ENCODE data around the gene CAMK1D. TPM values are rescaled to one million over a fixed set of nuclear protein-coding genes. Genes with fewer than 3 reads are reported as not detected.
"Not testable (repeated sequence)": the region's sequence is repeated elsewhere in the genome, so short reads cannot be mapped to it uniquely, and the experiment has no call there.

CAMK1D gene
- total RNA-seq, 1 donor from 2014 or later, result 2.3 TPM

DNA sequence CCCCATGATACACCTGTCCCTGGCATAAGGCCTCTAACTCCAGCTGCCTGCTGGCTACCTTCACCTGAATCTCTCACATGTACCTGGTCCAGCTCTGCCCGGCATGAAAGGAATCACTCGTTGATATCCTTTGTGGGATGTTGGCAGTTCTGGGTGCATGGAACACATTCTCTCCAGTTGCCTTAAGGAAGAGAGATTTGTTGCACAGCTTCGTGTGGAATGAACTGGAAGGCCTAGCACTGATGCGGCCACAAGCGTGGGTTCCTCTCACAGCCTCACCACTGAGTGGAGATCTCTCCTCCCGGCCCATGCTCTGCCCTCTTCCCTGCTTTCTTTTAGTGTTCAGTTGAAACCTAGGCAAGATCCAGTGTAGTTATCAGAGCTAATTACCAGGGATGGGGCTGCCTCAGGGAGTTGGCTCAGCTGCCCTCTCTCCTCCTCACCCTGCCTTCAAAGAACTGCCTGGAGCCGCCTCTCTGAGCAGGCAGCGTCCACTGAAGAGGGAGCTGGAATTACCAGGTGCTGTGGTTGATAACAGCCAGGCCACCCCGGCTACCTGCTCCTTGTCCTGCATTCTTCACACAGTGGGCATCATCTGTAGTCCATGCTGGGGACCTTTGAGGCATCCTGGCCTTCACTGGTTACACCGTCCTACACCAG, 457.9 kb downstream of the CAMK1D start:
- Histone ChIP-seq H3K36me3 (ENCODE audit: control insufficient read depth, insufficient read depth, low read length) (no peaks in the 10 kb centered on the region), H3K27me3 (ENCODE audit: control insufficient read depth, insufficient read depth, low read length) (no peaks in the 10 kb centered on the region), H3K4me3 (ENCODE audit: low read depth, low read length) (no peak overlapping the region)
- DNase-seq (ENCODE audit: low read depth), result no peak
- TF ChIP-seq, protein P1, sequence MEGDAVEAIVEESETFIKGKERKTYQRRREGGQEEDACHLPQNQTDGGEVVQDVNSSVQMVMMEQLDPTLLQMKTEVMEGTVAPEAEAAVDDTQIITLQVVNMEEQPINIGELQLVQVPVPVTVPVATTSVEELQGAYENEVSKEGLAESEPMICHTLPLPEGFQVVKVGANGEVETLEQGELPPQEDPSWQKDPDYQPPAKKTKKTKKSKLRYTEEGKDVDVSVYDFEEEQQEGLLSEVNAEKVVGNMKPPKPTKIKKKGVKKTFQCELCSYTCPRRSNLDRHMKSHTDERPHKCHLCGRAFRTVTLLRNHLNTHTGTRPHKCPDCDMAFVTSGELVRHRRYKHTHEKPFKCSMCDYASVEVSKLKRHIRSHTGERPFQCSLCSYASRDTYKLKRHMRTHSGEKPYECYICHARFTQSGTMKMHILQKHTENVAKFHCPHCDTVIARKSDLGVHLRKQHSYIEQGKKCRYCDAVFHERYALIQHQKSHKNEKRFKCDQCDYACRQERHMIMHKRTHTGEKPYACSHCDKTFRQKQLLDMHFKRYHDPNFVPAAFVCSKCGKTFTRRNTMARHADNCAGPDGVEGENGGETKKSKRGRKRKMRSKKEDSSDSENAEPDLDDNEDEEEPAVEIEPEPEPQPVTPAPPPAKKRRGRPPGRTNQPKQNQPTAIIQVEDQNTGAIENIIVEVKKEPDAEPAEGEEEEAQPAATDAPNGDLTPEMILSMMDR (IDR thresholded peaks at IDR 0.05; ENCODE audit: insufficient read depth, low read length, poor library complexity, severe bottlenecking), result no peak

GRCh38 chr10:12808014-12808613, 458.8 kb downstream of the CAMK1D start:
- Histone ChIP-seq H3K4me3 (ENCODE audit: low read depth, low read length) (no peak overlapping the region), H3K36me3 (ENCODE audit: control insufficient read depth, insufficient read depth, low read length) (no peaks in the 10 kb centered on the region), H3K27me3 (ENCODE audit: control insufficient read depth, insufficient read depth, low read length) (no peaks in the 10 kb centered on the region)
- TF ChIP-seq, protein P1 (IDR thresholded peaks at IDR 0.05; ENCODE audit: insufficient read depth, low read length, poor library complexity, severe bottlenecking), result no peak
- DNase-seq (ENCODE audit: low read depth), result no peak

- H3K27me3 ChIP-seq (ENCODE audit: control insufficient read depth, insufficient read depth, low read length); H3K4me3 ChIP-seq (ENCODE audit: low read depth, low read length); H3K36me3 ChIP-seq (ENCODE audit: control insufficient read depth, insufficient read depth, low read length); DNase-seq (ENCODE audit: low read depth): not testable (repeated sequence)
Measured at GRCh38 chr10:12810046-12810445, 460.7 kb downstream of the CAMK1D start.

- Histone ChIP-seq H3K27me3 (ENCODE audit: control insufficient read depth, insufficient read depth, low read length) (no peaks in the 10 kb centered on the region), H3K4me3 (ENCODE audit: low read depth, low read length) (no peak overlapping the region), H3K36me3 (ENCODE audit: control insufficient read depth, insufficient read depth, low read length) (no peaks in the 10 kb centered on the region)
- no peak for DNase-seq (ENCODE audit: low read depth)
- TF ChIP-seq, protein P1 (IDR thresholded peaks at IDR 0.05; ENCODE audit: insufficient read depth, low read length, poor library complexity, severe bottlenecking), result no peak
Measured at GRCh38 chr10:12811826-12812225, 462.5 kb downstream of the CAMK1D start.

DNA sequence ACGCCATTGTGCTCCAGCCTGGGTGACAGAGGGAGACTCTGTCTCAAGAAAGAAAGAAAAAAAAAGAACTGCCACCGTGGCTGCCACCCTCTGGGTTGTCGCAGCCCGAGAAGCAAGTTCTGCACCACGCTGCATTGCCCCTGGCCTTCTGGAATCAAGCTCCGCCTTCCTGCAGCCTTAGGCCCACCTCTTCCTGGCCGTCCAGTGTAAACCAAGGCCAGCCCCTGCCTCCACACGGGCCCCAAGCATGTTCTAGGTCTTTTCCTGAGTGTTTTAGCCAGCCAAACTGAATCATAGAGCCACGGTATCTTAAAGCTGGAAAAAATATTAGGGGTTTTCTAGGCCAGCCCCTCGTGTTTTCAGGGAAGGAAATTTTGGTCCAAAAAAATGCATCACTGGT, 463.2 kb downstream of the CAMK1D start:
- Histone ChIP-seq H3K36me3 (ENCODE audit: control insufficient read depth, insufficient read depth, low read length) (no peaks in the 10 kb centered on the region), H3K27me3 (ENCODE audit: control insufficient read depth, insufficient read depth, low read length) (no peaks in the 10 kb centered on the region), H3K4me3 (ENCODE audit: low read depth, low read length) (no peak overlapping the region)
- TF ChIP-seq, protein P1 (IDR thresholded peaks at IDR 0.05; ENCODE audit: insufficient read depth, low read length, poor library complexity, severe bottlenecking), result no peak
- no peak for DNase-seq (ENCODE audit: low read depth)

- Histone ChIP-seq H3K4me3 (ENCODE audit: low read depth, low read length) (no peak overlapping the region), H3K36me3 (ENCODE audit: control insufficient read depth, insufficient read depth, low read length) (no peaks in the 10 kb centered on the region), H3K27me3 (ENCODE audit: control insufficient read depth, insufficient read depth, low read length) (no peaks in the 10 kb centered on the region)
- TF ChIP-seq, protein P1 (IDR thresholded peaks at IDR 0.05; ENCODE audit: insufficient read depth, low read length, poor library complexity, severe bottlenecking), result no peak
- DNase-seq (ENCODE audit: low read depth), result no peak
Measured at GRCh38 chr10:12814166-12814565, 464.8 kb downstream of the CAMK1D start.

All from kidney epithelial cell (primary cell).